Measurements from ENCODE around the gene LRRC55.

GRCh38 chr11:57199330-57199729 is 17.6 kb downstream of the LRRC55 start:
- no peak for TF ChIP-seq ESRRA (IDR thresholded peaks at IDR 0.05; ENCODE audit: borderline replicate concordance, low read length)
- TF ChIP-seq, protein P1, sequence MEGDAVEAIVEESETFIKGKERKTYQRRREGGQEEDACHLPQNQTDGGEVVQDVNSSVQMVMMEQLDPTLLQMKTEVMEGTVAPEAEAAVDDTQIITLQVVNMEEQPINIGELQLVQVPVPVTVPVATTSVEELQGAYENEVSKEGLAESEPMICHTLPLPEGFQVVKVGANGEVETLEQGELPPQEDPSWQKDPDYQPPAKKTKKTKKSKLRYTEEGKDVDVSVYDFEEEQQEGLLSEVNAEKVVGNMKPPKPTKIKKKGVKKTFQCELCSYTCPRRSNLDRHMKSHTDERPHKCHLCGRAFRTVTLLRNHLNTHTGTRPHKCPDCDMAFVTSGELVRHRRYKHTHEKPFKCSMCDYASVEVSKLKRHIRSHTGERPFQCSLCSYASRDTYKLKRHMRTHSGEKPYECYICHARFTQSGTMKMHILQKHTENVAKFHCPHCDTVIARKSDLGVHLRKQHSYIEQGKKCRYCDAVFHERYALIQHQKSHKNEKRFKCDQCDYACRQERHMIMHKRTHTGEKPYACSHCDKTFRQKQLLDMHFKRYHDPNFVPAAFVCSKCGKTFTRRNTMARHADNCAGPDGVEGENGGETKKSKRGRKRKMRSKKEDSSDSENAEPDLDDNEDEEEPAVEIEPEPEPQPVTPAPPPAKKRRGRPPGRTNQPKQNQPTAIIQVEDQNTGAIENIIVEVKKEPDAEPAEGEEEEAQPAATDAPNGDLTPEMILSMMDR (IDR thresholded peaks at IDR 0.05), result no peak
- TF ChIP-seq POLR2A (IDR thresholded peaks at IDR 0.05; ENCODE audit: low read length), result no peak
- no peak for TF ChIP-seq POLR2AphosphoS2 (conservative IDR thresholded peaks at IDR 0.05; ENCODE audit: low read length)
- no peak for TF ChIP-seq SMC3 (IDR thresholded peaks at IDR 0.05)
